H9 (cell line): Measurements from ENCODE around the gene UBQLN2. TPM values are rescaled to one million over a fixed set of nuclear protein-coding genes. Genes with fewer than 3 reads are reported as not detected.

Source experiments
- DNase-seq: peaks from one replicate; pipeline ENCODE4 v3.0.0-alpha.2; 2017
- H2AFZ ChIP-seq: one replicate; pipeline ENCODE4 v1.6.1; 2013; ENCODE audit warnings: mild to moderate bottlenecking, low read length, control low read depth, moderate library complexity
- H2AK5ac ChIP-seq: 2 replicates; pipeline ENCODE4 v1.6.1; 2013; ENCODE audit warnings: low read length, control low read depth, mixed read lengths; ENCODE audit not compliant: insufficient read length
- H2BK120ac ChIP-seq: one replicate; pipeline ENCODE4 v1.6.1; 2013; ENCODE audit warnings: low read depth, mild to moderate bottlenecking, low read length, control low read depth, inconsistent platforms; ENCODE audit not compliant: poor library complexity, severe bottlenecking
- H2BK12ac ChIP-seq: 2 replicates; pipeline ENCODE4 v1.6.1; 2013; ENCODE audit warnings: low read length, control low read depth, mixed read lengths, low read depth; ENCODE audit not compliant: insufficient read length
- H2BK15ac ChIP-seq: 2 replicates; pipeline ENCODE4 v1.6.1; 2013; ENCODE audit warnings: low read depth, low read length, control low read depth
- H2BK20ac ChIP-seq: one replicate; pipeline ENCODE4 v1.6.1; 2013; ENCODE audit warnings: low read depth, mild to moderate bottlenecking, low read length, control low read depth, inconsistent platforms; ENCODE audit not compliant: poor library complexity, severe bottlenecking
- H2BK5ac ChIP-seq: 2 replicates; pipeline ENCODE4 v1.6.1; 2013; ENCODE audit warnings: low read length, control low read depth, mixed read lengths; ENCODE audit not compliant: insufficient read length
- H3K14ac ChIP-seq: 2 replicates; pipeline ENCODE4 v1.6.1; 2013; ENCODE audit warnings: low read length, control low read depth; ENCODE audit not compliant: insufficient read depth
- H3K18ac ChIP-seq: 2 replicates; pipeline ENCODE4 v1.6.1; 2013; ENCODE audit warnings: low read depth, mild to moderate bottlenecking, mixed read lengths, low read length, control low read depth; ENCODE audit not compliant: insufficient read length
- H3K23ac ChIP-seq: 2 replicates; pipeline ENCODE4 v1.6.1; 2013; ENCODE audit warnings: low read length, control low read depth, mixed read lengths, low read depth; ENCODE audit not compliant: insufficient read length
- H3K23me2 ChIP-seq: 2 replicates; pipeline ENCODE4 v1.6.1; 2013; ENCODE audit warnings: low read depth, mild to moderate bottlenecking, mixed read lengths, low read length, control low read depth; ENCODE audit not compliant: insufficient read length, poor library complexity, severe bottlenecking
- H3K27ac ChIP-seq: 2 replicates; pipeline ENCODE4 v1.5.1; 2013; ENCODE audit warnings: low read length, control low read depth, mixed read lengths, low read depth; ENCODE audit not compliant: insufficient read length
- H3K27me3 ChIP-seq: 2 replicates; pipeline ENCODE4 v1.6.1; 2013; ENCODE audit warnings: low read length, control low read depth, inconsistent platforms; ENCODE audit not compliant: insufficient read depth
- H3K4ac ChIP-seq: 2 replicates; pipeline ENCODE4 v1.6.1; 2013; ENCODE audit warnings: low read depth, mild to moderate bottlenecking, control low read depth, inconsistent platforms, low read length, moderate library complexity
- H3K4me1 ChIP-seq: 2 replicates; pipeline ENCODE4 v1.6.1; 2013; ENCODE audit warnings: low read length, control low read depth, inconsistent platforms; ENCODE audit not compliant: insufficient read depth
- H3K4me2 ChIP-seq: 2 replicates; pipeline ENCODE4 v1.6.1; 2013; ENCODE audit warnings: low read length, control low read depth, mixed read lengths; ENCODE audit not compliant: insufficient read length, insufficient read depth
- H3K56ac ChIP-seq: 2 replicates; pipeline ENCODE4 v1.6.1; 2013; ENCODE audit warnings: low read depth, mild to moderate bottlenecking, mixed read lengths, low read length, control low read depth; ENCODE audit not compliant: insufficient read length
- H3K79me1 ChIP-seq: 2 replicates; pipeline ENCODE4 v1.6.1; 2013; ENCODE audit warnings: low read depth, mild to moderate bottlenecking, moderate library complexity, low read length, control low read depth, inconsistent platforms; ENCODE audit not compliant: insufficient read depth, poor library complexity, severe bottlenecking
- H3K79me2 ChIP-seq: 2 replicates; pipeline ENCODE4 v1.6.1; 2013; ENCODE audit warnings: low read length, control low read depth, inconsistent platforms; ENCODE audit not compliant: insufficient read depth
- H3K9ac ChIP-seq: 2 replicates; pipeline ENCODE4 v1.6.1; 2013; ENCODE audit warnings: low read length, control low read depth, mixed read lengths; ENCODE audit not compliant: insufficient read length; ENCODE audit errors: extremely low read depth
- H3K9me3 ChIP-seq: one replicate; pipeline ENCODE4 v1.6.1; 2013; ENCODE audit warnings: low read depth, low read length, inconsistent platforms; ENCODE audit not compliant: control insufficient read depth
- H3T11ph ChIP-seq: one replicate; pipeline ENCODE4 v1.6.1; 2013; ENCODE audit warnings: mild to moderate bottlenecking, low read length, control low read depth, inconsistent platforms
- H4K20me1 ChIP-seq: one replicate; pipeline ENCODE4 v1.6.1; 2013; ENCODE audit not compliant: control insufficient read depth, insufficient read length, insufficient read depth
- H4K5ac ChIP-seq: 2 replicates; pipeline ENCODE4 v1.6.1; 2013; ENCODE audit warnings: low read depth, mild to moderate bottlenecking, mixed read lengths, low read length, control low read depth; ENCODE audit not compliant: insufficient read length
- H4K8ac ChIP-seq: replicated peaks from 2 replicates; pipeline ENCODE4 v1.6.1; 2013; ENCODE audit warnings: low read length, control low read depth, mixed read lengths, low read depth; ENCODE audit not compliant: insufficient read length
- H4K91ac ChIP-seq: 2 replicates; pipeline ENCODE4 v1.6.1; 2013; ENCODE audit warnings: low read depth, mild to moderate bottlenecking, moderate library complexity, mixed read lengths, low read length, control low read depth; ENCODE audit not compliant: insufficient read length
- H3K27ac Mint-ChIP-seq, 3 experiments: 2 replicates in 2 of 3; 3 replicates in 1 of 3; pipeline ENCODE4 v1.8.0; 2020 to 2021; ENCODE audit warnings: mixed read lengths in 3 of 3, mild to moderate bottlenecking in 1 of 3, moderate library complexity in 1 of 3
- H3K27me3 Mint-ChIP-seq: 2 replicates; pipeline ENCODE4 v1.8.0; 2021; ENCODE audit warnings: low read depth, mild to moderate bottlenecking, moderate library complexity, mixed read lengths
- H3K36me3 Mint-ChIP-seq, 3 experiments: 2 replicates in 2 of 3; 3 replicates in 1 of 3; pipeline ENCODE4 v1.8.0; 2020 to 2021; ENCODE audit warnings: low read depth in 3 of 3, mixed read lengths in 3 of 3; ENCODE audit not compliant: insufficient read depth in 1 of 3
- H3K4me1 Mint-ChIP-seq, 2 experiments: 2 replicates each; pipeline ENCODE4 v1.8.0; 2020; ENCODE audit warnings: mixed read lengths in 2 of 2
- H3K4me3 Mint-ChIP-seq, 2 experiments: 2 replicates in 1 of 2; 3 replicates in 1 of 2; pipeline ENCODE4 v1.8.0; 2020 to 2021; ENCODE audit warnings: mild to moderate bottlenecking in 2 of 2, mixed read lengths in 2 of 2, moderate library complexity in 1 of 2
- H3K9me3 Mint-ChIP-seq, 2 experiments: 2 replicates in 1 of 2; 3 replicates in 1 of 2; pipeline ENCODE4 v1.8.0; 2020; ENCODE audit warnings: mild to moderate bottlenecking in 2 of 2, mixed read lengths in 2 of 2, moderate library complexity in 1 of 2
- WGBS: extraction: QIAGEN DNeasy Blood & Tissue Kit; methylation state at CpG from one replicate; pipeline ENCODE4 v1.1.7; 2013; ENCODE audit warnings: missing lambda C conversion rate, low lambda C conversion rate, mixed read lengths; ENCODE audit not compliant: insufficient read length; ENCODE audit errors: extremely low coverage; 5-methylcytosine and 5-hydroxymethylcytosine counted together
- total RNA-seq: library from RNA; stranded (reverse); gene quantifications from 2 replicates; pipeline ENCODE4 v1.2.1, GENCODE V29; 2021
- TF ChIP-seq, protein P1 (sequence below): fragments of 200-600 bp; sonication (generic); conservative IDR thresholded peaks from 3 replicates; pipeline ENCODE4 v1.8.0; 2021; ENCODE audit warnings: antibody characterized with exemption, mild to moderate bottlenecking

UBQLN2 gene
- total RNA-seq, 1 experiment from 2014 or later = 30.0 TPM

- no peak overlapping the region for H2BK5ac ChIP-seq
- Mint-ChIP-seq H3K4me3 (no peak overlapping the region), H3K27ac (no peak overlapping the region), H3K9me3 (peaks cover 58 to 68% of the 10 kb centered on the region in 2 experiments), H3K27me3 (no peaks in the 10 kb centered on the region), H3K36me3 (peaks cover 2 to 9% (median 3%) of the 10 kb centered on the region in 3 experiments; a peak in 4 of 7 replicates), H3K4me1 (peaks cover 3 to 4% of the 10 kb centered on the region in 2 experiments; a peak in 1 of 4 replicates)
- no peak overlapping the region for H3K14ac ChIP-seq
- H2BK120ac ChIP-seq = no peak overlapping the region
- H3K18ac ChIP-seq = no peak overlapping the region
- H3K4me2 ChIP-seq = no peak overlapping the region
- no peaks in the 10 kb centered on the region for H3K23me2 ChIP-seq
- no peaks in the 10 kb centered on the region for H3K27me3 ChIP-seq
- H3K23ac ChIP-seq = no peak overlapping the region
- no peak overlapping the region for H2AFZ ChIP-seq
- no peak overlapping the region for H4K5ac ChIP-seq
- WGBS = no CpG with 5 or more reads among the region's 3 CpGs
- no peak overlapping the region for H3K56ac ChIP-seq
- H3K4me1 ChIP-seq = no peaks in the 10 kb centered on the region; the same call in 1 of the 2 replicates
- H4K20me1 ChIP-seq = no peaks in the 10 kb centered on the region
- no peak overlapping the region for H3K27ac ChIP-seq
- no peaks in the 10 kb centered on the region for H3K79me1 ChIP-seq
- H2BK12ac ChIP-seq = no peak overlapping the region
- no peak overlapping the region for H2BK20ac ChIP-seq
- H3K4ac ChIP-seq = no peak overlapping the region
- no peak overlapping the region for H3T11ph ChIP-seq
- TF ChIP-seq, protein P1, sequence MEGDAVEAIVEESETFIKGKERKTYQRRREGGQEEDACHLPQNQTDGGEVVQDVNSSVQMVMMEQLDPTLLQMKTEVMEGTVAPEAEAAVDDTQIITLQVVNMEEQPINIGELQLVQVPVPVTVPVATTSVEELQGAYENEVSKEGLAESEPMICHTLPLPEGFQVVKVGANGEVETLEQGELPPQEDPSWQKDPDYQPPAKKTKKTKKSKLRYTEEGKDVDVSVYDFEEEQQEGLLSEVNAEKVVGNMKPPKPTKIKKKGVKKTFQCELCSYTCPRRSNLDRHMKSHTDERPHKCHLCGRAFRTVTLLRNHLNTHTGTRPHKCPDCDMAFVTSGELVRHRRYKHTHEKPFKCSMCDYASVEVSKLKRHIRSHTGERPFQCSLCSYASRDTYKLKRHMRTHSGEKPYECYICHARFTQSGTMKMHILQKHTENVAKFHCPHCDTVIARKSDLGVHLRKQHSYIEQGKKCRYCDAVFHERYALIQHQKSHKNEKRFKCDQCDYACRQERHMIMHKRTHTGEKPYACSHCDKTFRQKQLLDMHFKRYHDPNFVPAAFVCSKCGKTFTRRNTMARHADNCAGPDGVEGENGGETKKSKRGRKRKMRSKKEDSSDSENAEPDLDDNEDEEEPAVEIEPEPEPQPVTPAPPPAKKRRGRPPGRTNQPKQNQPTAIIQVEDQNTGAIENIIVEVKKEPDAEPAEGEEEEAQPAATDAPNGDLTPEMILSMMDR = no peak
- H3K9ac ChIP-seq = no peak overlapping the region
- no peak for DNase-seq
- no peaks in the 10 kb centered on the region for H3K9me3 ChIP-seq
- no peak overlapping the region for H2BK15ac ChIP-seq
- H4K91ac ChIP-seq = no peak overlapping the region
- H3K79me2 ChIP-seq = no peaks in the 10 kb centered on the region
- no peak overlapping the region for H4K8ac ChIP-seq
- no peak overlapping the region for H2AK5ac ChIP-seq
These were observed 37.6 kb downstream of the UBQLN2 start for GRCh38 chrX:56600987-56601386.
